Keratinocyte (primary cell): Measurements from ENCODE around the gene OR13J1. TPM values are rescaled to one million over a fixed set of nuclear protein-coding genes. Genes with fewer than 3 reads are reported as not detected.

Experiments used
- DNase-seq: peaks from one replicate; pipeline ENCODE4 v3.0.0-alpha.2; 2011; ENCODE audit warnings: low read depth, missing footprints, low spot score
- FAIRE-seq: peaks from 2 replicates; lab custom pipeline; 2011; peaks lifted over from hg19 to GRCh38; lab: Jason Lieb, UNC
- H2AFZ ChIP-seq: 2 replicates; pipeline ENCODE4 v1.6.0; 2012; ENCODE audit warnings: low read length, control low read depth, inconsistent platforms; ENCODE audit not compliant: control insufficient read depth
- H3K27ac ChIP-seq: 2 replicates; pipeline ENCODE4 v1.5.1; 2011; ENCODE audit warnings: low read length; ENCODE audit not compliant: control insufficient read depth, insufficient read depth
- H3K27me3 ChIP-seq: 3 replicates; pipeline ENCODE4 v1.6.0; 2011; ENCODE audit warnings: low read length; ENCODE audit not compliant: control insufficient read depth, insufficient read depth; ENCODE audit errors: extremely low read depth
- H3K36me3 ChIP-seq, 2 experiments: 2 replicates in 1 of 2; 3 replicates in 1 of 2; pipeline ENCODE4 v1.5.1; 2011; ENCODE audit warnings: low read length in 2 of 2, mild to moderate bottlenecking in 1 of 2; ENCODE audit not compliant: control insufficient read depth in 2 of 2, insufficient read depth in 2 of 2; ENCODE audit errors: extremely low read depth in 1 of 2
- H3K4me1 ChIP-seq: 3 replicates; pipeline ENCODE4 v1.5.1; 2011; ENCODE audit warnings: low read length; ENCODE audit not compliant: control insufficient read depth, insufficient read depth; ENCODE audit errors: extremely low read depth
- H3K4me2 ChIP-seq: 3 replicates; pipeline ENCODE4 v1.6.0; 2011; ENCODE audit warnings: low read depth, low read length; ENCODE audit not compliant: control insufficient read depth, insufficient read depth; ENCODE audit errors: extremely low read depth
- H3K4me3 ChIP-seq, 3 experiments: fragments of 200-600 bp in 1 of 3; sonication (generic) in 1 of 3; 2 replicates in 2 of 3; 3 replicates in 1 of 3; pipeline ENCODE4 v1.5.1; 2011 to 2016; ENCODE audit warnings: low read length in 3 of 3, mild to moderate bottlenecking in 3 of 3, control low read depth in 2 of 3, inconsistent platforms in 1 of 3, low read depth in 1 of 3, mixed read lengths in 1 of 3, mixed run types in 1 of 3, moderate library complexity in 1 of 3; ENCODE audit not compliant: control insufficient read depth in 2 of 3, insufficient read depth in 2 of 3; ENCODE audit errors: extremely low read depth in 1 of 3
- H3K79me2 ChIP-seq: 2 replicates; pipeline ENCODE4 v1.6.0; 2012; ENCODE audit warnings: low read length; ENCODE audit not compliant: control insufficient read depth, insufficient read depth
- H3K9ac ChIP-seq: 3 replicates; pipeline ENCODE4 v1.6.0; 2011; ENCODE audit warnings: low read length; ENCODE audit not compliant: control insufficient read depth, insufficient read depth; ENCODE audit errors: extremely low read depth
- H3K9me1 ChIP-seq: 3 replicates; pipeline ENCODE4 v1.6.0; 2011; ENCODE audit warnings: low read length; ENCODE audit not compliant: control insufficient read depth, insufficient read depth; ENCODE audit errors: extremely low read depth
- H3K9me3 ChIP-seq: 2 replicates; pipeline ENCODE4 v1.5.1; 2012; ENCODE audit warnings: low read depth, low read length; ENCODE audit not compliant: control insufficient read depth
- H4K20me1 ChIP-seq: 3 replicates; pipeline ENCODE4 v1.6.0; 2011; ENCODE audit warnings: low read length; ENCODE audit not compliant: control insufficient read depth, insufficient read depth; ENCODE audit errors: extremely low read depth
- CTCF ChIP-seq, 3 experiments: IDR thresholded peaks in 1 of 3; conservative IDR thresholded peaks in 1 of 3; optimal IDR thresholded peaks in 1 of 3; 2 replicates in 2 of 3; 3 replicates in 1 of 3; pipeline versions ENCODE3 to v1.5.1; 2011; ENCODE audit warnings: low read length in 3 of 3, mild to moderate bottlenecking in 3 of 3, moderate library complexity in 2 of 3, control low read depth in 1 of 3, inconsistent platforms in 1 of 3; ENCODE audit not compliant: insufficient read depth in 2 of 3; ENCODE audit errors: extremely low read depth in 1 of 3
- EZH2 ChIP-seq: IDR thresholded peaks from one replicate; pipeline ENCODE4 v1.6.1; 2012; ENCODE audit warnings: inconsistent platforms, mild to moderate bottlenecking, low read length, moderate library complexity
- dilution Hi-C: fragments of 300-500 bp; cut with MboI; formaldehyde crosslinking; loops from one replicate; pipeline ENCODE4 v1.7.0; 2020; ENCODE audit warnings: low sequenced_read_pairs; ENCODE audit not compliant: extremely low pct_ligation_motif_present
- polyA plus RNA-seq, 5 experiments: library from polyadenylated mRNA; depleted of rRNA in 3 of 5; stranded (reverse) in 3 of 5; stranded (forward) in 1 of 5; unstranded in 1 of 5; fragments of >200 nt; gene quantifications; 1 replicate in 1 of 5; 2 replicates in 3 of 5; 3 replicates in 1 of 5; pipeline versions ENCODE4 v1.2.1 to v1.2.3, GENCODE V29; 2011 to 2012; ENCODE audit warnings: missing spikeins in 2 of 5, low read depth in 1 of 5, low replicate concordance in 1 of 5

OR13J1 gene
- polyA plus RNA-seq, 1 donor (not counting 4 experiments of a cell fraction or from before 2014, with no cell fraction given): not detected

GRCh38 chr9:35862328-35862727 lies 7.9 kb downstream of the OR13J1 start:
- Histone ChIP-seq H3K4me1 (no peaks in the 10 kb centered on the region), H3K27ac (no peak overlapping the region), H3K79me2 (no peaks in the 10 kb centered on the region), H2AFZ (no peak overlapping the region), H3K9me3 (no peaks in the 10 kb centered on the region), H3K27me3 (peaks cover 3% of the 10 kb centered on the region), H3K4me2 (no peak overlapping the region), H3K9ac (no peak overlapping the region), H3K4me3 (no peak overlapping the region), H3K9me1 (no peaks in the 10 kb centered on the region), H4K20me1 (no peaks in the 10 kb centered on the region), H3K36me3 (no peaks in the 10 kb centered on the region)
- FAIRE-seq (no peak), DNase-seq (no peak)
- dilution Hi-C loops: no loop called here
- TF ChIP-seq CTCF (optimal IDR thresholded peaks at IDR 0.05 in 1 of 3, IDR thresholded peaks at IDR 0.05 in 1 of 3, conservative IDR thresholded peaks at IDR 0.05 in 1 of 3; ENCODE audit: extremely low read depth in 1 of 3, insufficient read depth in 2 of 3, low read length in 3 of 3): no peak
- no peak for TF ChIP-seq EZH2

GRCh38 chr9:35861161-35861897 lies 8.9 kb downstream of the OR13J1 start:
- FAIRE-seq: no peak
- H3K27ac ChIP-seq: no peak overlapping the region
- no peaks in the 10 kb centered on the region for H3K36me3 ChIP-seq
- no peak overlapping the region for H2AFZ ChIP-seq
- H3K27me3 ChIP-seq: peaks cover 8% of the 10 kb centered on the region
- no peaks in the 10 kb centered on the region for H3K79me2 ChIP-seq
- no peaks in the 10 kb centered on the region for H4K20me1 ChIP-seq
- TF ChIP-seq EZH2 (no peak), CTCF (optimal IDR thresholded peaks at IDR 0.05 in 1 of 3, IDR thresholded peaks at IDR 0.05 in 1 of 3, conservative IDR thresholded peaks at IDR 0.05 in 1 of 3; ENCODE audit: extremely low read depth in 1 of 3, insufficient read depth in 2 of 3, low read length in 3 of 3) (no peak)
- no peak overlapping the region for H3K4me3 ChIP-seq
- no peaks in the 10 kb centered on the region for H3K4me1 ChIP-seq
- no peaks in the 10 kb centered on the region for H3K9me1 ChIP-seq
- no peaks in the 10 kb centered on the region for H3K9me3 ChIP-seq
- H3K9ac ChIP-seq: no peak overlapping the region
- dilution Hi-C loops: no loop called here
- no peak for DNase-seq
- no peak overlapping the region for H3K4me2 ChIP-seq
